GM12878 (cell line): ENCODE measurements around the gene COL26A1. TPM values are rescaled to one million over a fixed set of nuclear protein-coding genes. Genes with fewer than 3 reads are reported as not detected.

Source experiments
- ATAC-seq: fragments of 200-7000 bp; cut with Tn5 transposase; 3 replicates; pipeline ENCODE4 v1.9.1; 2020; ENCODE audit warnings: mild to moderate bottlenecking, moderate library complexity
- BruUV-seq: library from RNA; stranded (reverse); fragments of 400-500 nt; replicated peaks from 2 replicates; lab custom pipeline; 2021; lab: Mats Ljungman, UMichigan
- CTCF ChIA-PET: fragments of 300-600 bp; sonication (Branson Sonifier 250); formaldehyde crosslinking; extraction: SDS; loops from one replicate; lab custom pipeline; 2021; ENCODE audit warnings: inconsistent platforms; lab: Yijun Ruan, JAX
- POLR2A ChIA-PET: fragments of 350-600 bp; formaldehyde crosslinking; extraction: SDS; loops from one replicate; lab custom pipeline; 2021; ENCODE audit warnings: inconsistent platforms; lab: Charles Lee
- RAD21 ChIA-PET: fragments of 300-600 bp; sonication (Branson Sonifier 250); formaldehyde crosslinking; loops from one replicate; lab custom pipeline; 2023; ENCODE audit warnings: antibody characterized with exemption; ENCODE audit not compliant: unreplicated experiment; lab: Charles Lee
- SMC1A ChIA-PET: fragments of 300-600 bp; sonication (Branson Sonifier 250); formaldehyde crosslinking; loops from one replicate; lab custom pipeline; 2023; ENCODE audit not compliant: unreplicated experiment, uncharacterized antibody; lab: Charles Lee
- DNase-seq: peaks from one replicate; pipeline ENCODE4 v3.0.0-alpha.2; 2011; ENCODE audit warnings: low read depth, low spot score
- FAIRE-seq: peaks from 3 replicates; lab custom pipeline; 2011; peaks lifted over from hg19 to GRCh38; lab: Jason Lieb, UNC
- H2AFZ ChIP-seq: 2 replicates; pipeline ENCODE4 v1.6.0; 2011; ENCODE audit warnings: low read depth, low read length, control low read depth; ENCODE audit not compliant: control insufficient read depth
- H3K27ac ChIP-seq: 2 replicates; pipeline ENCODE4 v1.5.1; 2011; ENCODE audit warnings: control low read depth; ENCODE audit not compliant: control insufficient read depth, insufficient read depth
- H3K27me3 ChIP-seq, 2 experiments: replicated peaks in 1 of 2; 2 replicates each; pipeline versions ENCODE4 v1.6.0 to v1.6.1; 2011; ENCODE audit warnings: low read length in 1 of 2; ENCODE audit not compliant: control insufficient read depth in 2 of 2, insufficient read depth in 2 of 2
- H3K36me3 ChIP-seq, 2 experiments: 2 replicates each; pipeline ENCODE4 v1.5.1; 2011; ENCODE audit warnings: low read length in 1 of 2; ENCODE audit not compliant: control insufficient read depth in 2 of 2, insufficient read depth in 2 of 2
- H3K4me1 ChIP-seq: 2 replicates; pipeline ENCODE4 v1.6.1; 2011; ENCODE audit warnings: mild to moderate bottlenecking, low read length, moderate library complexity, mixed read lengths; ENCODE audit not compliant: control insufficient read depth, insufficient read depth
- H3K4me2 ChIP-seq: 2 replicates; pipeline ENCODE4 v1.6.0; 2011; ENCODE audit warnings: control low read depth; ENCODE audit not compliant: control insufficient read depth, insufficient read depth
- H3K4me3 ChIP-seq: fragments of 200-600 bp; sonication (generic); 2 replicates; pipeline ENCODE4 v1.5.1; 2016
- H3K79me2 ChIP-seq: 2 replicates; pipeline ENCODE4 v1.6.0; 2011; ENCODE audit warnings: low read length; ENCODE audit not compliant: control insufficient read depth, insufficient read depth
- H3K9ac ChIP-seq: 2 replicates; pipeline ENCODE4 v1.8.0; 2011; ENCODE audit warnings: low read length, control low read depth, mixed read lengths; ENCODE audit not compliant: control insufficient read depth, insufficient read depth
- H3K9me3 ChIP-seq: replicated peaks from 3 replicates; pipeline ENCODE4 v1.5.1; 2011; ENCODE audit warnings: mild to moderate bottlenecking, low read length; ENCODE audit not compliant: control insufficient read depth, insufficient read depth
- H4K20me1 ChIP-seq: 2 replicates; pipeline ENCODE4 v1.6.0; 2011; ENCODE audit not compliant: control insufficient read depth, insufficient read depth
- MTA3 ChIP-seq: IDR thresholded peaks from 2 replicates; pipeline ENCODE4 v1.6.1; 2012; ENCODE audit warnings: low read length, inconsistent platforms, borderline replicate concordance
- NFIC ChIP-seq: IDR thresholded peaks from 2 replicates; pipeline ENCODE4 v1.6.1; 2012; ENCODE audit warnings: low read depth, mild to moderate bottlenecking, inconsistent platforms, low read length, moderate library complexity
- WGBS: methylation state at CpG from one replicate; pipeline ENCODE4 v1.1.6; 2016; ENCODE audit warnings: low lambda C conversion rate; ENCODE audit not compliant: insufficient replicate concordance, insufficient coverage; ENCODE audit errors: missing lambda C conversion rate; 5-methylcytosine and 5-hydroxymethylcytosine counted together
- in situ Hi-C: fragments of 300-500 bp; cut with MboI; formaldehyde crosslinking; loops from 9 replicates; pipeline ENCODE4 v1.14.3; 2018; ENCODE audit warnings: mixed read lengths
- intact Hi-C: fragments of 100-400 bp; cut with micrococcal nuclease; formaldehyde crosslinking; loops from one replicate; pipeline ENCODE4 v1.14.2; 2022; ENCODE audit not compliant: unreplicated experiment
- polyA plus RNA-seq, 11 experiments: library from polyadenylated mRNA; depleted of rRNA in 4 of 11; unstranded in 6 of 11; stranded (reverse) in 5 of 11; fragments of >200 nt; fragmentation: Nextera tagmentation in 4 of 11; fragmentation: Illumina TruSeq in 1 of 11; extraction: Ambion mirVana in 4 of 11; extraction: Trizol in 1 of 11; gene quantifications; 1 replicate in 1 of 11; 2 replicates in 10 of 11; pipeline versions ENCODE4 v1.2.1 to v1.2.3, GENCODE V29; 2011 to 2016; ENCODE audit warnings: inconsistent platforms in 2 of 11, missing spikeins in 2 of 11, low read depth in 1 of 11
- total RNA-seq, 4 experiments: library from RNA; depleted of rRNA in 3 of 4; stranded (reverse); fragments of >200 nt in 3 of 4; fragmentation: Illumina TruSeq in 1 of 4; extraction: Trizol in 1 of 4; gene quantifications; 2 replicates each; pipeline versions ENCODE4 v1.2.1 to v1.2.3, GENCODE V29; 2013 to 2021
- TF ChIP-seq, protein P1 (sequence below): fragments of 450-650 bp; formaldehyde crosslinking; IDR thresholded peaks from 2 replicates; pipeline ENCODE4 v1.4.0; 2022; ENCODE audit warnings: mild to moderate bottlenecking, moderate library complexity
- TF ChIP-seq, protein P2 (sequence below): fragments of 450-650 bp; IDR thresholded peaks from 2 replicates; pipeline ENCODE4 v1.6.1; 2016; ENCODE audit warnings: mild to moderate bottlenecking
- TF ChIP-seq, protein P3 (sequence below): fragments of 450-650 bp; IDR thresholded peaks from 2 replicates; pipeline ENCODE4 v1.6.1; 2016; ENCODE audit warnings: mild to moderate bottlenecking, moderate library complexity, borderline replicate concordance

The COL26A1 gene
- total and polyA plus RNA-seq, 10 of the 15 experiments (the other 5 are each of a cell fraction or from before 2014, with no cell fraction given): 0.08 TPM; not detected in 9

DNA sequence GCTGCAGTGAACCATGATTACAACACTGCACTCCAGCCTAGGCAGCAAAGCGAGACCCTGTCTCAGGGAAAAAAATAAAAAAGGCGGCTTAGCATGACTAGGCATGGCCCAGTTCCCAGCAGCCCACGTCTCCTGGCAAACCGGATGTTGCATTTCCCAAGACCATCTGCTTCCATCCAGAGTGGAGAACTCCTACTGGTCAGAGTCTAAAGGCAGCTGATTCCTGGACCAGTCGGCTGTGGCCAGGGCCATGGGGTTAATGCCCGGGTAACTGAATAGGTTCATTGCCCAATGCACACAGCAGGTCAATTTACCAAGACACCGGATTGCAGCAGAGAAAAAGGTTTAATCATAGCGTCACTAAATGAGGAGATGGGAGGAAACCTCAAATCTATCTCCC is 133.3 kb downstream of the COL26A1 start (continued):
- TF ChIP-seq NFIC (no peak), MTA3 (no peak)
- TF ChIP-seq, protein P1, sequence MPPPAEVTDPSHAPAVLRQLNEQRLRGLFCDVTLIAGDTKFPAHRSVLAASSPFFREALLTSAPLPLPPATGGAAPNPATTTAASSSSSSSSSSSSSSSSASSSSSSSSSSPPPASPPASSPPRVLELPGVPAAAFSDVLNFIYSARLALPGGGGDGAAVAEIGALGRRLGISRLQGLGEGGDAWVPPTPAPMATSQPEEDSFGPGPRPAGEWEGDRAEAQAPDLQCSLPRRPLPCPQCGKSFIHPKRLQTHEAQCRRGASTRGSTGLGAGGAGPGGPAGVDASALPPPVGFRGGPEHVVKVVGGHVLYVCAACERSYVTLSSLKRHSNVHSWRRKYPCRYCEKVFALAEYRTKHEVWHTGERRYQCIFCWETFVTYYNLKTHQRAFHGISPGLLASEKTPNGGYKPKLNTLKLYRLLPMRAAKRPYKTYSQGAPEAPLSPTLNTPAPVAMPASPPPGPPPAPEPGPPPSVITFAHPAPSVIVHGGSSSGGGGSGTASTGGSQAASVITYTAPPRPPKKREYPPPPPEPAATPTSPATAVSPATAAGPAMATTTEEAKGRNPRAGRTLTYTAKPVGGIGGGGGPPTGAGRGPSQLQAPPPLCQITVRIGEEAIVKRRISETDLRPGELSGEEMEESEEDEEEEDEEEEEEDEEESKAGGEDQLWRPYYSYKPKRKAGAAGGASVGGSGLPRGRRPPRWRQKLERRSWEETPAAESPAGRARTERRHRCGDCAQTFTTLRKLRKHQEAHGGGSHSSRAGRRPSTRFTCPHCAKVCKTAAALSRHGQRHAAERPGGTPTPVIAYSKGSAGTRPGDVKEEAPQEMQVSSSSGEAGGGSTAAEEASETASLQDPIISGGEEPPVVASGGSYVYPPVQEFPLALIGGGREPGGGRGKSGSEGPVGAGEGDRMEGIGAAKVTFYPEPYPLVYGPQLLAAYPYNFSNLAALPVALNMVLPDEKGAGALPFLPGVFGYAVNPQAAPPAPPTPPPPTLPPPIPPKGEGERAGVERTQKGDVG (CRISPR knock-in tag): no peak
- TF ChIP-seq, protein P2, sequence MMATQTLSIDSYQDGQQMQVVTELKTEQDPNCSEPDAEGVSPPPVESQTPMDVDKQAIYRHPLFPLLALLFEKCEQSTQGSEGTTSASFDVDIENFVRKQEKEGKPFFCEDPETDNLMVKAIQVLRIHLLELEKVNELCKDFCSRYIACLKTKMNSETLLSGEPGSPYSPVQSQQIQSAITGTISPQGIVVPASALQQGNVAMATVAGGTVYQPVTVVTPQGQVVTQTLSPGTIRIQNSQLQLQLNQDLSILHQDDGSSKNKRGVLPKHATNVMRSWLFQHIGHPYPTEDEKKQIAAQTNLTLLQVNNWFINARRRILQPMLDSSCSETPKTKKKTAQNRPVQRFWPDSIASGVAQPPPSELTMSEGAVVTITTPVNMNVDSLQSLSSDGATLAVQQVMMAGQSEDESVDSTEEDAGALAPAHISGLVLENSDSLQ: no peak

DNA sequence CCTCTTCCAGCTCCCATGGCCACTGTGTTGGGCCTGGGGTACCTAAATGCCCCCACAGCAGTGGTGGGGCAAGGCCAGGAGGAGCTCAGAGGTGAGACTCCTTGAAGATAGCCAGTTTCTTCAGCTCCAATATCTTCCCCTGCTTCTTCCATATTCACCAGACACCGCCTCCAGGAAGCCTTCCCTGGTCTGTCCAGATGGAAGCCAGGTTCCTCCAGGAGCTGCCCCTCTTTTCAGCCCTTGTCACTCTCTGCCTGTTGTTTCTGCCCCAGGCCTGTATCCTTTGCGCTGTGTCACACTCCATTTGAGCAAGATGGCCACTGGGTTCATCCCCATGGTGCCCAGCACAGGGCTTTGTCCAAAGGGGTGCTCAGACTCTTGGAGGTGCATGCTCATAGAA is 138.7 kb downstream of the COL26A1 start:
- H3K4me2 ChIP-seq: no peak overlapping the region
- no peaks in the 10 kb centered on the region for H3K9me3 ChIP-seq
- H3K79me2 ChIP-seq: no peaks in the 10 kb centered on the region
- ChIA-PET CTCF (interaction anchor here (1.0 kb wide), 1 partner anchor 11 kb away, joined by 3 read pairs; no protein-coding TSS in a partner anchor), RAD21 (no interaction called here), POLR2A (no interaction called here), SMC1A (no interaction called here)
- H3K27ac ChIP-seq: no peak overlapping the region
- H3K4me1 ChIP-seq: peaks cover 8% of the 10 kb centered on the region
- in situ Hi-C loops (no loop called here), intact Hi-C loops (no loop called here)
- BruUV-seq: no TSS peak
- H3K4me3 ChIP-seq: no peak overlapping the region
- WGBS: 67% methylated on average over 2 of the region's 2 CpGs
- no peak overlapping the region for H2AFZ ChIP-seq
- no peaks in the 10 kb centered on the region for H3K36me3 ChIP-seq
- no peaks in the 10 kb centered on the region for H4K20me1 ChIP-seq
- no peaks in the 10 kb centered on the region for H3K27me3 ChIP-seq
- H3K9ac ChIP-seq: no peak overlapping the region
- ATAC-seq (no peak), FAIRE-seq (no peak), DNase-seq (no peak)
- TF ChIP-seq, protein P3, sequence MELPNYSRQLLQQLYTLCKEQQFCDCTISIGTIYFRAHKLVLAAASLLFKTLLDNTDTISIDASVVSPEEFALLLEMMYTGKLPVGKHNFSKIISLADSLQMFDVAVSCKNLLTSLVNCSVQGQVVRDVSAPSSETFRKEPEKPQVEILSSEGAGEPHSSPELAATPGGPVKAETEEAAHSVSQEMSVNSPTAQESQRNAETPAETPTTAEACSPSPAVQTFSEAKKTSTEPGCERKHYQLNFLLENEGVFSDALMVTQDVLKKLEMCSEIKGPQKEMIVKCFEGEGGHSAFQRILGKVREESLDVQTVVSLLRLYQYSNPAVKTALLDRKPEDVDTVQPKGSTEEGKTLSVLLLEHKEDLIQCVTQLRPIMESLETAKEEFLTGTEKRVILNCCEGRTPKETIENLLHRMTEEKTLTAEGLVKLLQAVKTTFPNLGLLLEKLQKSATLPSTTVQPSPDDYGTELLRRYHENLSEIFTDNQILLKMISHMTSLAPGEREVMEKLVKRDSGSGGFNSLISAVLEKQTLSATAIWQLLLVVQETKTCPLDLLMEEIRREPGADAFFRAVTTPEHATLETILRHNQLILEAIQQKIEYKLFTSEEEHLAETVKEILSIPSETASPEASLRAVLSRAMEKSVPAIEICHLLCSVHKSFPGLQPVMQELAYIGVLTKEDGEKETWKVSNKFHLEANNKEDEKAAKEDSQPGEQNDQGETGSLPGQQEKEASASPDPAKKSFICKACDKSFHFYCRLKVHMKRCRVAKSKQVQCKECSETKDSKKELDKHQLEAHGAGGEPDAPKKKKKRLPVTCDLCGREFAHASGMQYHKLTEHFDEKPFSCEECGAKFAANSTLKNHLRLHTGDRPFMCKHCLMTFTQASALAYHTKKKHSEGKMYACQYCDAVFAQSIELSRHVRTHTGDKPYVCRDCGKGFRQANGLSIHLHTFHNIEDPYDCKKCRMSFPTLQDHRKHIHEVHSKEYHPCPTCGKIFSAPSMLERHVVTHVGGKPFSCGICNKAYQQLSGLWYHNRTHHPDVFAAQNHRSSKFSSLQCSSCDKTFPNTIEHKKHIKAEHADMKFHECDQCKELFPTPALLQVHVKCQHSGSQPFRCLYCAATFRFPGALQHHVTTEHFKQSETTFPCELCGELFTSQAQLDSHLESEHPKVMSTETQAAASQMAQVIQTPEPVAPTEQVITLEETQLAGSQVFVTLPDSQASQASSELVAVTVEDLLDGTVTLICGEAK: no peak
